Calu3 (cell line): ENCODE measurements around the gene ATP6V0B. TPM values are rescaled to one million over a fixed set of nuclear protein-coding genes. Genes with fewer than 3 reads are reported as not detected.

Experiments
- BruUV-seq: library from RNA; stranded (reverse); fragments of 400-500 nt; replicated peaks from 2 replicates; lab custom pipeline; 2021; lab: Mats Ljungman, UMichigan
- CTCF ChIA-PET: fragments of 300-600 bp; sonication (Branson Sonifier 250); formaldehyde crosslinking; loops from one replicate; lab custom pipeline; 2022; ENCODE audit warnings: antibody characterized with exemption; lab: Charles Lee
- DNase-seq: peaks from one replicate; pipeline ENCODE4 v3.0.0; 2022
- H3K27ac Mint-ChIP-seq: one replicate; pipeline ENCODE4 v1.8.0; 2022; ENCODE audit warnings: mixed read lengths; ENCODE audit not compliant: unreplicated experiment
- H3K27me3 Mint-ChIP-seq: one replicate; pipeline ENCODE4 v1.8.0; 2022; ENCODE audit warnings: mixed read lengths; ENCODE audit not compliant: unreplicated experiment
- H3K36me3 Mint-ChIP-seq: one replicate; pipeline ENCODE4 v1.8.0; 2022; ENCODE audit warnings: mild to moderate bottlenecking, moderate library complexity, mixed read lengths; ENCODE audit not compliant: insufficient read depth, unreplicated experiment
- H3K4me1 Mint-ChIP-seq: one replicate; pipeline ENCODE4 v1.8.0; 2022; ENCODE audit warnings: mild to moderate bottlenecking, low read depth, mixed read lengths; ENCODE audit not compliant: unreplicated experiment
- H3K4me3 Mint-ChIP-seq: one replicate; pipeline ENCODE4 v1.8.0; 2022; ENCODE audit warnings: mild to moderate bottlenecking, low read depth, moderate library complexity, mixed read lengths; ENCODE audit not compliant: unreplicated experiment
- H3K9me3 Mint-ChIP-seq: one replicate; pipeline ENCODE4 v1.8.0; 2022; ENCODE audit warnings: low read depth, mixed read lengths; ENCODE audit not compliant: unreplicated experiment
- CTCF ChIP-seq: fragments of 200-600 bp; IDR thresholded peaks from one replicate; pipeline ENCODE4 v1.8.0; 2022; ENCODE audit warnings: antibody characterized with exemption; ENCODE audit not compliant: unreplicated experiment
- intact Hi-C: fragments of 100-400 bp; cut with micrococcal nuclease; formaldehyde crosslinking; loops from one replicate; pipeline ENCODE4 v1.10.0; 2022; ENCODE audit not compliant: unreplicated experiment
- total RNA-seq: library from RNA; stranded (reverse); gene quantifications from 2 replicates; pipeline ENCODE4 v1.2.3, GENCODE V29; 2022

ATP6V0B gene
- total RNA-seq, 1 experiment from 2014 or later, result 141 TPM

GRCh38 chr1:43976890-43977289 lies 2.1 kb downstream of the ATP6V0B start:
- Mint-ChIP-seq H3K27me3 (no peaks in the 10 kb centered on the region), H3K4me3 (peak overlapping the region; percentile 71), H3K36me3 (peaks cover 73% of the 10 kb centered on the region), H3K27ac (peak overlapping the region; percentile 2), H3K9me3 (no peaks in the 10 kb centered on the region), H3K4me1 (peaks cover 55% of the 10 kb centered on the region)
- BruUV-seq, result no TSS peak
- intact Hi-C loops, result no loop called here
- CTCF ChIA-PET, result interaction anchor here (0.6 kb wide), 1 partner anchor 17 kb away, joined by 4 read pairs; no protein-coding TSS in a partner anchor
- no peak for DNase-seq
- TF ChIP-seq CTCF, result no peak

- H3K36me3 Mint-ChIP-seq, result peaks cover 73% of the 10 kb centered on the region
- TF ChIP-seq CTCF, result no peak
- peak overlapping the region; percentile 71 for H3K4me3 Mint-ChIP-seq
- H3K4me1 Mint-ChIP-seq, result peaks cover 61% of the 10 kb centered on the region
- H3K9me3 Mint-ChIP-seq, result no peaks in the 10 kb centered on the region
- BruUV-seq, result no TSS peak
- intact Hi-C loops, result no loop called here
- no peak for DNase-seq
- peak overlapping the region; percentile 2 for H3K27ac Mint-ChIP-seq
- CTCF ChIA-PET, result interaction anchor here (0.6 to 0.8 kb wide), 2 partner anchors 16 kb away, joined by 3 to 4 read pairs; no protein-coding TSS in a partner anchor
- no peaks in the 10 kb centered on the region for H3K27me3 Mint-ChIP-seq
Observed at GRCh38 chr1:43977376-43978263, 2.9 kb downstream of the ATP6V0B start.

- Mint-ChIP-seq H3K27ac (no peak overlapping the region), H3K4me1 (peaks cover 66% of the 10 kb centered on the region)
- BruUV-seq, result no TSS peak
Observed at GRCh38 chr1:43978264-43978550, 3.4 kb downstream of the ATP6V0B start.

More at GRCh38 chr1:43978264-43978550, 3.4 kb downstream of the ATP6V0B start:
- H3K27me3 Mint-ChIP-seq, result no peaks in the 10 kb centered on the region
- CTCF ChIA-PET, result interaction anchor here (0.8 kb wide), 1 partner anchor 15 kb away, joined by 3 read pairs; no protein-coding TSS in a partner anchor
- H3K36me3 Mint-ChIP-seq, result peaks cover 69% of the 10 kb centered on the region
- no peaks in the 10 kb centered on the region for H3K9me3 Mint-ChIP-seq
- TF ChIP-seq CTCF, result no peak
- intact Hi-C loops, result no loop called here
- DNase-seq, result no peak
- H3K4me3 Mint-ChIP-seq, result peak overlapping the region; percentile 71
